Activated T-cell treated with anti-CD3 and anti-CD28 coated beads for 24 hours (primary cell): ENCODE measurements around the gene STN1.

ENCODE experiments used
- DNase-seq: peaks from one replicate; pipeline ENCODE4 v3.0.0-alpha.2; 2020; ENCODE audit warnings: low read depth

Gene STN1

GRCh38 chr10:103843045-103843444, 74.9 kb downstream of the STN1 start:
- no peak for DNase-seq

GRCh38 chr10:103842605-103843004, 75.4 kb downstream of the STN1 start:
- no peak for DNase-seq

GRCh38 chr10:103841519-103841918, 76.5 kb downstream of the STN1 start:
- no peak for DNase-seq

GRCh38 chr10:103840740-103841070, 77.3 kb downstream of the STN1 start:
- no peak for DNase-seq

- DNase-seq = no peak
Measured at GRCh38 chr10:103839872-103840739, 77.9 kb downstream of the STN1 start.

GRCh38 chr10:103839519-103839871, 78.5 kb downstream of the STN1 start:
- DNase-seq = no peak

- DNase-seq = no peak
Measured at GRCh38 chr10:103838862-103839518, 79.0 kb downstream of the STN1 start.

- DNase-seq = no peak
Measured at GRCh38 chr10:103838070-103838395, 80.0 kb downstream of the STN1 start.

GRCh38 chr10:103837370-103838069, 80.5 kb downstream of the STN1 start:
- DNase-seq = no peak

- DNase-seq = no peak
Measured at GRCh38 chr10:103836861-103837260, 81.1 kb downstream of the STN1 start.

- no peak for DNase-seq
Measured at GRCh38 chr10:103836273-103836672, 81.7 kb downstream of the STN1 start.

GRCh38 chr10:103835096-103836050, 82.6 kb downstream of the STN1 start:
- DNase-seq = no peak

GRCh38 chr10:103834436-103835095, 83.4 kb downstream of the STN1 start:
- DNase-seq = no peak

- no peak for DNase-seq
Measured at GRCh38 chr10:103833731-103834365, 84.1 kb downstream of the STN1 start.

GRCh38 chr10:103832806-103833205, 85.2 kb downstream of the STN1 start:
- no peak for DNase-seq
